GM18870 (cell line): ENCODE data around the gene CDC42EP4.
"Not testable (repeated sequence)": the region's sequence is repeated elsewhere in the genome, so short reads cannot be mapped to it uniquely, and the experiment has no call there.

Source experiments
- ATAC-seq: cut with Tn5 transposase; IDR thresholded peaks from one replicate; pipeline ENCODE4 v1.9.1; 2021; ENCODE audit warnings: moderate library complexity; ENCODE audit not compliant: unreplicated experiment

CDC42EP4 gene

DNA sequence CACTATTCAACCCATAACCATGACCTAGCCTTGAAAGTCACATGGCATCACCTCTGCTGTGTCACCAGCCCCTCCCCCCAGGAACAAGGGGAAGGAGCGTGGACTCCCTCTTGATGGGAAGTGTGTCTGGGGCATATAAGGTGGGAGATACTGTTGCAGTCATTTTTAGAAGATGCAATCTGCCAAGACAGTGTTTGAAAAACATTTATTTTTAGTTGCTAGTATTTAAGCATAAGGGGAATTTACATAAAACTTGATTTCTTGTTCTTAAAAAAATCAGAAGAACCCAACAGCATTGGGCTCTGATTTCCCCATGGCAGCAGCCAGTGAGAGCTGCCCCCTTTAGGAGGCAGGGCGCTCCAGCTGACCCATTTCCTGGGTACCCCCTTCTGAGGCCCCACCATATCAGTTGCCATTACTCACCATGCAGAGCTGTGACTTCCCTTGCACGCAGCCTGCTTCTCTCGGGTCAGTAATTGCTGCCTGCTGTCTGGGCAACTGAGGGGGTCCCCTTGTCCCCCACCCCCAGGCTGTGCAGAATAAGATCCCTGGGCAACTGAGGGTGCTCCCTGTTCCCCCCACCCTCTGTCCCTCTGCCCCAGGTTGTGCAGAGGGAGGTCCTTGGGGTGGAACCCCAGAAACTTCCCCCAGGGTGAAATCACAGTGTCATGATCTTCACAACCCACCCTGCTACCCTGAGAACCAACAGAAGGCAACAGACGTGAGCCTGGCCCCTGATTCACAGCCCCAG, 11.8 kb upstream of the CDC42EP4 start:
- no peak for ATAC-seq

DNA sequence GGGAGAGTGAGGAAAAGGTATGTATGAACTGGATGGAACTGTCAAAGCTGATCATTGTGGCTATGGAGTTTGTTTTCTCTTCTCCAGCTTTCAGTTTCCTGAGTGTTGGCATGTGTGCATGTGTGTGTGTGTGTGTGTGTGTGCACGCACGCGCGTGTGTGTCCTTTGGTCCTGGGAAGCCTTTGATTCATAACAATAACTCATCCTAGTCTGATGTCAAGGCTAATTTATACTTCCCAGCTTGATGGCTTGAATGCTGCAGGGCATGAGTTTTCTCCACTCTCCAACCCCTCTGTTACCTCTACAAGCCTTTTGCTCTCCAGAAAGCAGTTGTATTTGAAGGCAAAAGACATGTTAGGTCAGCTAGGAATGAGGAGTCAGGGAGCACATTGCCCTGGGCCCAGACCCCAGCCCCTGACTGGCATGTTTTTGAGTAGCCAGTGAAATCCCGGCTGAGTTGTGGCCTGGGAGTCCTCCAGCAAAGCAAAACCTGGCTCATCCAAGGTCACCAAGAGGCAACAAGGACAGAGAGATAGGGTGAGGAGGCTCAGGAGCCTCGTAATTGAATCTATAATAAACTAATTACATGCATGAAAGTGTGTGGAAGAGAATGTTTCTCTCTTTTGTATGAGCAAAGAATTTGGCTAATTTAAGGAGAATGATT, 8.9 kb upstream of the CDC42EP4 start:
- ATAC-seq = no peak

DNA sequence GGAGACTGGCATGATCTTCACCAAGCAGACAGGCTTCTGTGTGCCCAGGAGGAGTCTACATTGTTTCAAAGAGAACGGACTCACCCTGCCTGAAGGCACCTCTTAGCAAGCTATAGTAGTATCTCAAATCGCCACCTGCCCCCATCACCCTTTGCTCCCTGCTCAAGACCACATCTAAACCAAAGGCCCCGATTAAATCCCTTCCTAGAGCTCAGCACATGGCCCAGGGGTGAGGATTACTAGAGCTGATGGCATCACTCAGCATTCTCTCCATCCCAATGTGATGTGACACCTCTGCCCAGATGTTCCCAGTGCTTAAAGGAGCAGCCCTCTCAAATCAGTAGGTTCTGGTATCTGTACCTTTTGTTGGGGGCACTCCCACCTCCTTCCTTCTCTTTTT, 8.0 kb upstream of the CDC42EP4 start:
- ATAC-seq = no peak

DNA sequence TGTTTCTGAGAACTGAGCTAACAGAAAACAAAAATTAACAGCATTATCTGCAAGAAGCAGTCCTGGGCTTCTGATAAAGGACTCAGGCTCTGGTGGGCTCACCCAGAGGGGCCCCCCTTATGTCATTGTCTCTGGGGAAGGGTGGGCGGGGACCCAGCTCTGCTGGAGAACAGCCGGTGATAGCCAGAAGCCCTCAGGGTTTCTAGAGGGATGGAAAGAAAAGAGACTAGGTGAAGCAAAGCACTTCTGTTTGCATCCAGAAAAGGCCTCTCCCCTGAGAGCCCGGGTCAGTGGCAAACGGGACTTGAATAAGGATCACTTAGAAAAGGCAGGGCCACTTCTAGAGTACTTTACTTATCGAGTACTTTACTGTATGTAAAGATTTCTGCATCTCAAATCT, 7.0 kb upstream of the CDC42EP4 start:
- no peak for ATAC-seq

DNA sequence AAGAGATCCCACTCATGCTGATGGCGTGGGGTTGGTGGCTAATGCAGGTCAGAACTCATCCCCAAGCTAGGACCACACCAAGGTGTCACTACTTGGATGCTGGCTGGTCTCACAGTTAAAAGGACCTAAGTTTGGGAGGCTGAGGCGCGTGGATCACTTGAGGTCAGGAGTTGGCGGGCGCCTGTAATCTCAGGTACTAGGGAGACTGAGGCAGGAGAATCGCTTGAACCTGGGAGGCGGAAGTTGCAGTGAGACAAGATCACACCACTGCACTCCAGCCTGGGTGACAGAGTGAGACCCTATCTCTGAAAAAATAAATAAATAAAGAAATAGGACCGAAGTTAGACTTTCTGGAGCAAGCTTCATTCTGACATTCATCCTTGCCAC, 6.6 kb upstream of the CDC42EP4 start:
- no peak for ATAC-seq

DNA sequence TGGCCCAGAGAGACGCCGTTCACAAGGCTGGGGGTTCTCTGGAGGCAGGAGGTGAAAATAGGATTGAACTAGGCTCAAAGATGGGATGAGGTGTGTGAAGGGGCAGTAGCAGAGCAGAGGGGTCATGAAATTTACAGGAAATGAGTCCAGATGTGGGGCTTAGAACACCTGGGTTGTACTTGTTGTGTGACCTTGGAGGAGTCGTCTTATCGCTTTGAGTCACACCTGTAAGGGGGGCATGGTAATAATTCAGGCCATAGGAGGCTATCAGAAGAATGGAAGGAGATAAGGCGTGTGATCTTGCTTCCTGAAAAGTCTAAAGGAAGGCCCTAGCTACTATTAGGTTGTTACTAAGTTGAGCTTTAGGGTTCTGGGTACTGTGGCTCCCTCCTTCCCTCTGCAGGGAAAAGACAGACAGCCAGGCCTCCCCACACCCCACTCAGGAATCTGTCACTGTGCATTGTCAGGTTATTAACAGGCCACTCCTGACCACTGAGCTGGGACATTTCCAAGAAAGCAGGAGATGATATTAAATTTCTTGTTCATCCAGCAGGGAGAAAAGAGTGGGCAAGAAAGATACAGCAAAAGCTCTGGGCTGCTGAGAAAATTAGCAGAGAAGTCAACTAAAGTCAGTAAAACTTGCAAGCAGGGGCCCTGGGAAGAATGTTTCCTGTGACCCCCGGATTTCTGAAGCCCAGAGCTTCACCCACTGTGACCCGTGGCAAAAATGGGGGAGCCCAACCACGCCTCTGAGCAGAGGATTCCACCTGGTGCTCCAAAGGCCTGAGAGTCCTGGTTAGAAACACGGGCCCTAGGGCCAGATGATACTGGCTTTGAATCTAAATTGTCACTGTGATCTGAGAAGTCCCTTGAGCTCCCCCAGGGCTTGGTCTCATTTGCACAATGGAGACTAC, 6.0 kb upstream of the CDC42EP4 start:
- no peak for ATAC-seq

DNA sequence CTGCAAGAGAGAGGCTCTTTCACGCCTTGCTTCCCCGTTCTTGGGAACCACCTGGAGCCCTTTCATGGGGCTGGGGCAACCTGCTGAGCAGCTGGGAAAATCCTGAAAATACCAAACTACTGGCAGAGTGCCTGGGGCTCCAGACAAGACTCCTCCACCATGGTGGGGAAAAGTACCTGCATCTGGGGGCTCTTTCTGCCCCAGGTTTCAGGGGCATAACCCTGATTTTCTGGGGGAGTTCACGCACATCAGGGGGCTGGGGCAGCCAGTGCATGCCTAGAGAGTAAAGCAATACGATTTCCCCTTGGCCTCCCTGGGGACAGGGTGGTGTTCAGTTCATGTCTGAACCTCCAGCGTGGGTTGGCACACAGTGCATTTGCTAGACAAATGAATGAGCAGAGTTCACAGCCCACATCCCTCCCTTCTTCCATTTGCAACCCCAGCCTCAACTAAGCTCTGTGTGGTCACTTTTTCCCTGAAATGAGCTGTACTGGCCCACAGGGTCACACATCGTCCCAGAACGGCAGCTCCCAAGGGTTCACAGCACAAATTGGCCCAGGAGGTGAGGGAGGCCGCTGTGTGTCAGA, 5.2 kb upstream of the CDC42EP4 start:
- peak; percentile 50 for ATAC-seq

DNA sequence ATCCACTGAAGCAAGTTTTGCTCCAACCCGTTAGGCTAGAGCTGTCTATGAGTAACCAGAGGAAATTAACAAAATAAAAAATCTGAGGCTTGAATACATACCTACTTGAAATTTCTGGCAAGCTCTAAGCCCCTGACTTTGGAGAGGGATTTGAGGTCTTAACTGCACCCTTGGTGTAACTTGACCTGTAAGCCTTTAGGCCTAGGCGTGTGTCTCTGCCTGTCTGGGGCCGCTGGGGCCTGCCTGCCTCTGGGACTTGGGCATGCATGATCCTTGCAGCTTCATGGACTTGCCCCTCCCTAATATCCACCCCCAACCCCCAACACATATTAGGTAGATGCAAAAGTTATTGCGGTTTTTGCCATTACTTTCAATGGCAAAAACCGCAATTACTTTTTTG, 3.7 kb upstream of the CDC42EP4 start:
- ATAC-seq = no peak

DNA sequence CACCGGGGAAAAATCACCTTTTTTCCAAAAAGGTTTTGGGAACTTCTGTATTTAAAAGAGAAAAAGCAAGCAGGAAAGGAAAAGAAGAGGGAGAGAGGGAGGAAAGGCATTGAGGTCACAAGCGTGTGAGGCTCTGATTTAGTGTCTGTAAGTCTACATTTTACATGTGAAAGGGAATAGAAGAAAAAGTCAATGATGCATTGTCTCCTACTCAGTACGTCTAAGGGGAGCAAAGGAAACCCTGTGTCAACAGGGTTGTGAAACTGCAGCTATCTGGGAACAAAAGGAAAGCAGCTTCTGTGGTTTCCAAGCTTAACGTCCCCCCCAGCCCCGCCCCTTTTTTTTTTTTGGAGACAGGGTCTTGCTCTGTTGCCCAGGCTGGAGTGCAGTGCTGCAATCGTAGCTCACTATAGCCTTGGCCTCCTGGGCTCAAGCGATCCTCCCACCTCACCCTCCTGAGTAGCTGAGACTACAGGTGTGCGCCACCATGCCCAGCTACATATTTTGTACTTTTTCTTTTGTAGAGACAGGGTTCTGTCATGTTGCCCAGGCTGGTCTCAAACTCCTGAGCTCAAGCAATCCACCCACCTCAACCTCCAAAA, 1.8 kb upstream of the CDC42EP4 start:
- ATAC-seq = no peak

DNA sequence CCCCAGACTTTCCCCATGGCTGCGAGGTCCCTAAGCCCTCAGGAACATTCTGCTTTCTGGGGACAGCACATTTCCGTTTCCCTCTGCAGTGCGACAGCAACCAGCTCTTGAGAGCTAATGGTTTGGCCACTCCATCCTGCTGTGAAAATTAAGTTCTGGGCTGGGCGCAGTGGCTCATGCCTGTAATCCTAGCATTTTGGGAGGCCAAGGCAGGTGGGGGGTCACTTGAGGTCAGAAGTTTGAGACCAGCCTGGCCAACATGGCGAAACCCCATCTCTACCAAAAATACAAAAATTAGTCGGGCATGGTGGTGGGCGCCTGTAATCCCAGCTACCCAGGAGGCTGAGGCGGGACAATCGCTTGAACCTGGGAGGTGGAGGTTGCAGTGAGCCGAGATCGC, 1.1 kb upstream of the CDC42EP4 start:
- not testable (repeated sequence) for ATAC-seq

DNA sequence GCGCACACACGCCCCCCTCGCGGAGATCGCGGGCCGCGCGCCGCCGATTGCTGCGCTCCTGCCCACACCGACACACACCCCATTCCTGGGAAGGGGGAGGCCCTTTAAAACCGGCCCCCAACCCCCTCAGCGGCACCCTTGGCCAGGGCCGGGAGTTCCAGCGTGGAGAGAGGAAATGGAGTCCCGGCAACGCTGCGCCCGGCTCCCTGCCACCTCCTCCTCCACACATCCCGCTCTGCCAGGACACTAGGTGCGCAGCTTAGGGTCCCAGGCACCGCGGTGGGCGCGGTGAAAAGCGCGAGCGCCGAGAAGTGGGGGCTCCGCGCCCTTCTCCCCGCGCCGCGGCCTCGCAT, 397 bp downstream of the CDC42EP4 start:
- peak; percentile 8 for ATAC-seq

DNA sequence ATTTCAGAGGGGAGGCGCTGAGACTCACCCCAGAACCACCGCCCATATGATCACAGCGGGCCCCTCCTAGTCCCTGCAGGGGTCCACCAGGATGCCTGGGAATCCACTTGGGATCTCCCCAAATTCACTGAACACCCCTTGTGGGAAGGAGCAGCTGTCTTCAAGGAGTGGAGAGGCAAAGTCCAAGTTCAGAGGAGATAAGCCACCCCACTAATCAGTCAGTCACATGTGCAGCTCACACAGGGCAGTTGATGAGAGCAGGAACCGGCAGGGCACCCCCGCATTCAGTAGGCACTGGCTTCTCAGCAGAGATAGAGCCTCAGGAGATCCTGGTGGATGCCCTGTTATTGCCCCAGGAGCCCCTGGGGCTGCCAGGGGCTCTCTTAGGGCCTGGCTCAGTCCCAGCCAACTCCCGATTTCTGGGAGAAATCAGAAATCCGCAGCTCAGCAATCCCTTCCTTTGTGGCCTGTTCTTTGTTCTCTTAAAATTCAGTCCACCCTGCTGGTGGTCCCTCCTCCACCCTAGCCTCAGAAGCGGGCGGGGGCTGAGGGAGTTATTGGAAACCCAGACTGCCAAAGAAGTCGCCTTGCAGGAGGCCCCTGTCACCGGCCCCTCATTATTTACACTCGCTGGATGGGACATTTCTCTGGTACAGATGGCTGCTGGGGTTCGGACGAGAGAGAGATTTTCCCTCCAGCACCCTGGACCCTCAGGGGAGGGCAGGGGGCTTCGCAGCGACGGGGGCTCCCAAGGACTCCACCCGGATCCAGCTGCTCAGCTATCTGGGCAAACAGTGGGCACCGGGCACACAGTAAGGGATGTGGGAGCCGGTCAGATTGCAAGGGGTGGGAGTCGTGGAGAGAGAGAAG, 1.8 kb downstream of the CDC42EP4 start:
- ATAC-seq = no peak

DNA sequence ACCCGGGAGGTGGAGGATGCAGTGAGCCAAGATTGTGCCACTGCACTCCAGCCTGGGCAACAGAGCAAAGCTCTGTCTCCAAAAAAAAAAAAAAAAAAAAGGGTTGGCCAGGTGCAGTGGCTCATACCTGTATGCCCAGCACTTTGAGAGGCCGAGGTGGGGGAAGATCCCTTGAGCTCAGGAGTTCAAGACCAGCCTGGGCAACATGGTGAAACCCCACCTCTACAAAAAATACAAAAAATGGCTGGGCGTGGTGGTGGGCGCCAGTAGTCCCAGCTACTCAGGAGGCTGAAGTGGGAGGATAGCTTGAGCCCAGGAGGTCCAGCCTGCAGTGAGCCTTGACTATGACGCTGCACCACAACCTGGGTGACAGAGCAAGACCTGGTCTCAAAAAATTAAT, 2.8 kb downstream of the CDC42EP4 start:
- not testable (repeated sequence) for ATAC-seq

DNA sequence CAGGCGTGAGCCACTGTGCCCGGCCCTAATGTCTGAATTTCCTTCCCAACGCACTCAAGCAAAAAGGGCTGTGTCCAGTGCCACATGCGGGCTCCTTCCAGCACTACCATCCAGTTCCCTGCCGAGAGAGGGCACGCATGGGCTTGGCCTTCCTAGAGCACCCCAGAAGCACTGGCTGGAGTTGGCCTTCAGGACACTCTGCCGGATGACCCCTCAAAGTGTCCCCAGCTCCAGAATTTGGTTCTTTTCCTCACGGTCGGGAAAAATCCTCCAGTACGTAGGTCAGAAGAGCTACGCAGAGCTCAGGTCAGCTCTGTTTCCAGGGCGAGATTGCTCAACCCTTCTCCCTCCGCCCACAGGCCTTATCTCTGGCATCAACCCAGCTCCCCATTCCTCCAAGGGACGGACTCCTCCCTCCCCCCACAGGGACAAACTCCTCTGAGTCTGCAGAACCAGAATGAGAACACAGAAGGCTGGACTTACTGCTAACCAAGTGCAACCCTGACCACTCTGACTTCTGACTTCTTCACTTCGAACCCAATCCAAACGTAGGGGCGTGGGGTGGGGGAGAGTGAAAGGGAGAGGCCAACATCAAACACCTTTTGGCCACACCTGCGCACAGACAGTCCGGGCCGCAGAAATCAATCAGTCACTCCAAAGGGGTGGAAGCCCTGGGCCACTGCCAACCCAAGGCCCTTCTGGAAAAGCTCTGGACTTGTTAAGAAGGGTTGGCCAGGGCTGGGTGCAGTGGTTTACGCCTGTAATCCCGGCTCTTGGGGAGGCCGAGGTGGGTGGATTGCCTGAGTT, 3.6 kb downstream of the CDC42EP4 start:
- no peak for ATAC-seq

DNA sequence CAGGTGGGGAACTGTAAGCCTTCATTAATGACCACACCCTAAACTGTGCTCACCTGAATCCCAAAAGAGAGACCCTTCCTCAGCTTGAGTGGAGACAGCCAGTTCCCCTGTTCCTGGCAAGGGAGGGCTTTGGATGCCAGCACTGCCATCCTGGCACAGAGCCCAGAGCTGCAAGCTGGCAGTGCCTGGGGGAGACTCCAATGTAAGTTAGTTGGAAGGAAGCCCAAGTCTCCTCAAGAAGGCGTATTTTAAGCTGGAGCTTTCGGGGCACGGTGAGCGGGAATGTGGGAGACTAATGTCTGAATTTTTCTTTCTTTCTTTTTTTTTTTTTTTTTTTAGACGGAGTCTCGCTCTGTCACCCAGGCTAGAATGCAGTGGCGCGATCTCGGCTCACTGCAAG, 4.7 kb downstream of the CDC42EP4 start:
- no peak for ATAC-seq

DNA sequence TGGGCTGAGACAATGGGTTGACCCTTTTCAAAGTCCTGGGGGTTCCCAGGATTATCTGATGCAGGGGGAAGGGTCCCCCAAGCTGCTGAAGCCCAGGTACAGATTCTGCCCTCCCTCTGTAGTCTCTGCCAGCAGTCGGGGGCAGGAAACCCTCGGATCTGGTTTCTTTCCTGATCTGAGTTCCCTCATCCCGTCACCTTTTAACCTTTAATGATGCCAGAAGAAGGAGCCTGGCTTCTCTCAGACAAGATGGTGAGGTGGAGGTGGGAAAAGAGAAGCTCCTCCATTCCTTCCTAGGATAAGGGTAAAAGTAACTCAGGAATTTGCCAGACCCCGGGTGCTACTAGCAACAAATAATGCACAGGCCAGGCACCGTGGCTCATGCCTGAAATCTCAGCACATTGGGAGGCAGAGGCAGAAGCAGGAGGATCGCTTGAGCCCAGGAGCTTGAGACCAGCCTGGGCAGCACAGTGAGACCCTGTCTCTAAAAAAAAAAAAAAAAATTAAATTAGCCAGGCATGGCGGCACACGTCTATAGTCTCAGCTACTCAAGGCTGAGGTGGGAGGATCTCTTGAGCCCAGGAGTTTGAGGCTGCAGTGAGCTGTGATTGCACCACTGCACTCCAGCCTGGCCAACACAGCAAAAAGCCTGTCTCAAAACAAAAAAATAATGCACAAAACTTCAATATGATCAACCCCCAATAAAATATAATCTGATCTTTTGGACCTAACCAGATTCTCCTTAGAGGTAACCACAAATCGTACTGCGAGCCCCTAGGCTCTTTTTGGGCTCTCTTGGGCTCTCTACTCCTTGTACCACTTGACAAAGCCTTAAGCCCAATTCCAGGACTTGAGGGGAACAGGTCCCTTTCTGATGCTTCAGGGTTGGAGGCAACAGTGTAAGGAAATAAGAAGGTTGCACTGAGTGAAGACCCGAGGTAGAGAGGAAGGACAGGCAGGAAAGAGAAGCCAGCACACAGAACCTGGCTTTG, 5.7 kb downstream of the CDC42EP4 start:
- no peak for ATAC-seq

DNA sequence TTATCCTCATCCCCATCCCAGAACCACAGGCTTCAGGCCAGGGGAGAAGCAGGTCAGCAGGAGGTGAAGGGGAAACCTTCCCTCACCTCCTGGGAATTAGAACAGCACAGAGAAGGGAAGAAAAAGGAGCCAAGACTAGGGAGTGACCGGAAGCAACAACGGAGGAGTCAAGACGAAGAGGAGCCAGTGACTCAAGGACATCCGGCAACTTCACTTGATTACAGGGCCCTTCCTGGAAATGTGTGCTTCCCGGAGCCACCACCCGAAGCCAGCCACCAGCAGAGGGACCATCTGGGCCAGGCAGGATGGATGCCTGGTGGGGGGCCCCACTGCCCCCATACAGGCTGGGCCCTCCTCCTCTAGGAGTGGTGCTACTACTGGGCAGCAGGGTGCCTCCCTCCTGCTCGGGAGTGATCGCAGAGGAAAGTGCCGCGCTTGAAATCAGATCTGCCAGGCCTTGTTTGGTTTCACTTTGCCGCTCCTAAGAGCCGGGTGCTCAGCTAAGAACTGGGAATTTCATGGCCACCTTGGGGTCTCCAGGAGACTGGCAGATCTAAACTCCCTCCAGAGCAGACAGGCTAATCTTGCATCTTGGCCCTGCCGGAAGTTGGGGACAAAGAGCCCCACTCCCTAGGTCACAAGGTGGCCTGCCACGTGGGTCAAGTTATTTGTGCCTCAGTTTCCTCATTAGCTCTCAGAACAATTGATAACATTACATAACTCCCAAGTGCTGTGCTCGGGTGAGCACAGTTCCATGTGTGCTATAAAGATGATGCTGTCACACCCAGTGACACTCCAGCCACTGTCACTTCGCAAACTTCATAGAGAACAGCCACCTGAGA, 6.6 kb downstream of the CDC42EP4 start:
- ATAC-seq = no peak
